Peyer's patch (tissue), 4 donors: ENCODE results near the gene CCDC187.

Experiments used
- POLR2A ChIP-seq, 2 donors: fragments of 450-650 bp; IDR thresholded peaks; one replicate each; pipeline ENCODE4 v1.5.1; 2017; ENCODE audit warnings: antibody characterized with exemption in 2 of 2, mild to moderate bottlenecking in 2 of 2, moderate library complexity in 2 of 2
- TF ChIP-seq, protein P1 (sequence below), 6 experiments: fragments of 450-650 bp in 4 of 6; fragments of 200-600 bp in 2 of 6; sonication (generic) in 1 of 6; IDR thresholded peaks; one replicate each; pipeline ENCODE4 v1.5.1; 2017 to 2019; ENCODE audit warnings: antibody characterized with exemption in 6 of 6, mild to moderate bottlenecking in 3 of 6, moderate library complexity in 1 of 6

- TF ChIP-seq, protein P1, sequence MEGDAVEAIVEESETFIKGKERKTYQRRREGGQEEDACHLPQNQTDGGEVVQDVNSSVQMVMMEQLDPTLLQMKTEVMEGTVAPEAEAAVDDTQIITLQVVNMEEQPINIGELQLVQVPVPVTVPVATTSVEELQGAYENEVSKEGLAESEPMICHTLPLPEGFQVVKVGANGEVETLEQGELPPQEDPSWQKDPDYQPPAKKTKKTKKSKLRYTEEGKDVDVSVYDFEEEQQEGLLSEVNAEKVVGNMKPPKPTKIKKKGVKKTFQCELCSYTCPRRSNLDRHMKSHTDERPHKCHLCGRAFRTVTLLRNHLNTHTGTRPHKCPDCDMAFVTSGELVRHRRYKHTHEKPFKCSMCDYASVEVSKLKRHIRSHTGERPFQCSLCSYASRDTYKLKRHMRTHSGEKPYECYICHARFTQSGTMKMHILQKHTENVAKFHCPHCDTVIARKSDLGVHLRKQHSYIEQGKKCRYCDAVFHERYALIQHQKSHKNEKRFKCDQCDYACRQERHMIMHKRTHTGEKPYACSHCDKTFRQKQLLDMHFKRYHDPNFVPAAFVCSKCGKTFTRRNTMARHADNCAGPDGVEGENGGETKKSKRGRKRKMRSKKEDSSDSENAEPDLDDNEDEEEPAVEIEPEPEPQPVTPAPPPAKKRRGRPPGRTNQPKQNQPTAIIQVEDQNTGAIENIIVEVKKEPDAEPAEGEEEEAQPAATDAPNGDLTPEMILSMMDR (IDR thresholded peaks at IDR 0.05): no peak
- TF ChIP-seq POLR2A (IDR thresholded peaks at IDR 0.05): no peak
Observed at GRCh38 chr9:136280535-136281315, 23.2 kb downstream of the CCDC187 start.
